B cell (primary cell): ENCODE measurements around the gene MACROH2A1.

Experiments
- EZH2 ChIP-seq: IDR thresholded peaks from 2 replicates; pipeline ENCODE4 v1.6.1; 2012; ENCODE audit warnings: borderline replicate concordance, low read depth, mild to moderate bottlenecking, moderate library complexity, low read length; ENCODE audit not compliant: insufficient read depth, poor library complexity, severe bottlenecking
- TF ChIP-seq, protein P1 (sequence below): fragments of 200-600 bp; IDR thresholded peaks from one replicate; pipeline ENCODE4 v1.8.0; 2022; ENCODE audit warnings: antibody characterized with exemption, mild to moderate bottlenecking

DNA sequence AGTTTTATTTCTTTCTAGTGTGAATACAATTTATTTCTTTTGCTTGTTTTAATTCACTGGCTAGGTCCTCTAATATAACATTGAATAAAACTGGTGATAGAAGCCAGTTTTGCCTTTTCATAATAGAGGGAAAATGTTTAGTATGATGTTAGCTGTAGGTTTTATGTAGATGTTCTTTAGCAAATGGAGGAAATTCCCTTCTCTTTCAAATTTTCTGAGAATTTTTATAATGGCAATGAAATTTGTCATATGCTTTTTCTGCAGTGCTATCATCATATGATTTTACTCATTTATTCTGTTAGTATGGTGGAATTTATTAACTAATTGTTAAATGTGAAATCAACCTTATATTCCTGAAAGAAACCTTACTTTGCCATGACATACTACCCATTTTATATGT, 18.1 kb upstream of the MACROH2A1 start:
- TF ChIP-seq, protein P1, sequence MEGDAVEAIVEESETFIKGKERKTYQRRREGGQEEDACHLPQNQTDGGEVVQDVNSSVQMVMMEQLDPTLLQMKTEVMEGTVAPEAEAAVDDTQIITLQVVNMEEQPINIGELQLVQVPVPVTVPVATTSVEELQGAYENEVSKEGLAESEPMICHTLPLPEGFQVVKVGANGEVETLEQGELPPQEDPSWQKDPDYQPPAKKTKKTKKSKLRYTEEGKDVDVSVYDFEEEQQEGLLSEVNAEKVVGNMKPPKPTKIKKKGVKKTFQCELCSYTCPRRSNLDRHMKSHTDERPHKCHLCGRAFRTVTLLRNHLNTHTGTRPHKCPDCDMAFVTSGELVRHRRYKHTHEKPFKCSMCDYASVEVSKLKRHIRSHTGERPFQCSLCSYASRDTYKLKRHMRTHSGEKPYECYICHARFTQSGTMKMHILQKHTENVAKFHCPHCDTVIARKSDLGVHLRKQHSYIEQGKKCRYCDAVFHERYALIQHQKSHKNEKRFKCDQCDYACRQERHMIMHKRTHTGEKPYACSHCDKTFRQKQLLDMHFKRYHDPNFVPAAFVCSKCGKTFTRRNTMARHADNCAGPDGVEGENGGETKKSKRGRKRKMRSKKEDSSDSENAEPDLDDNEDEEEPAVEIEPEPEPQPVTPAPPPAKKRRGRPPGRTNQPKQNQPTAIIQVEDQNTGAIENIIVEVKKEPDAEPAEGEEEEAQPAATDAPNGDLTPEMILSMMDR: no peak
- no peak for TF ChIP-seq EZH2
